ENCODE measurements around the gene FER.
"Not testable (repeated sequence)": the region's sequence is repeated elsewhere in the genome, so short reads cannot be mapped to it uniquely, and the experiment has no call there.

FER gene

DNA sequence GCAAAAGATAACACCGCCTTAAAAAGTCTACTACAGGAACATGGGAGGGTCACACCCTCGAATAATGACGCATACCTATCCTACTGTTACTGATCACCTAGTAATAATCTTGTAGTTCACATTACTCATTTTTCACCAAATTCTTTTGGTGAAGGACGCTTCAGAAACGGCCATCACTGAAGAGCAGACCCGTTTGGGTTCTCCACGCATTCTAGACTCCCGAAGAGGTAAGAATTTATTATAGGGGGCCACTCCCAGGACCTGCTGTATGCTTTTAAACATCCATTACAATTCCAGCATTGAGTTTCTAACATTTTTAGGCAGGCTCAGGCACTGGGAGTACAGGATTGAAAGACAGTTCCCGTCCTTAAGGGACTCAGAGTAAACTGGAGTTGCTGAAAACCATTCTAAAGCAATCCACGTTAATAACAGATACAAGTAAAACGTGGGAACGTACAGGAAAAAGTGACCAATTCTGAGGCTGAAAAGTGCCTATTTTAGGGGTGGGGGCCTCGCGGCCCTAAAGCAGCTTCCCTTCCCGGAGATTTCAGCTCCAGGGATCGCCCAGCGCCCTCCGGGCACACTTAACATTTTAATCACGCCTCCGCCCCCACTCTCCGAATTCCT is at the start of gene FER:
Gene FER (plus strand): TSS at position 124 of the 627 bp plus-strand sequence. CDS start 50,286 bp downstream, outside the sequence.
- DNase-seq = peak; percentile 58

DNA sequence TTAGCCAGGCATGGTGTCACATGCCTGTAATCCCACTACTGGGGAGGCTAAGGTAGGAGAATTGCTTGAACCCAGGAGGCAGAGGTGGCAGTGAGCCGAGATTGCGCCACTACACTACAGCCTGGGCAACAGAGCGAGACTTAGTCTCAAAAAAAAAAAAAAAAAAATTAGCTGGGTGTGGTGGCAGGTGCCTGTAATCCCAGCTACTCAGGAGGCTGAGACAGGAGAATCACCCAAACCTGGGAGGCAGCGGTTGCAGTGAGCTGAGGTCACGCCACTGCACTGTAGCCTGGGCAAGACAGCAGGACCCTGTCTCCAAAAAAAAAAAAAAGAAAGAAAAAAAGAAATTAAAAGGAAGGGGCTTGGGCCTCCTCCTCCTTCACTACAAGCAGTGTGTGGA is 47.3 kb upstream of the FER start:
- DNase-seq = not testable (repeated sequence)

DNA sequence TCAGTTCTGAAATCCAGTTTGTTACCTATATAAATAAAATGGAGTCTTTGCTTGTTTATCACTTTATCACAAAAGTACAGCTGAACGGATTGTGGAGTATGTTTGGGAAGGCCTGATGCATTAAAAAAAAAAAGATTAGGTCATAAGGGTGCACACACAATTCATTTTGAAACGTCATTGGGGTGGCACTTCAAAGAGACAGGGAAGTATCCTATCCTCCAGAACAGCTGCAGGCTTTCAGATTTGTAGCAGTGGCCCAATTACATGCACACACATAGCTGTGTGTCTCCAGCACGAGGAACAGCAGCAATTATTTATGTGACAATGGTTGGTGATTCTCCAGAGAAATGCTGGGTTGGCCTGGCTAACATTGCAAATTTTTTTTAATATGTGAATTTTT is 46.8 kb upstream of the FER start:
- DNase-seq = no peak

DNA sequence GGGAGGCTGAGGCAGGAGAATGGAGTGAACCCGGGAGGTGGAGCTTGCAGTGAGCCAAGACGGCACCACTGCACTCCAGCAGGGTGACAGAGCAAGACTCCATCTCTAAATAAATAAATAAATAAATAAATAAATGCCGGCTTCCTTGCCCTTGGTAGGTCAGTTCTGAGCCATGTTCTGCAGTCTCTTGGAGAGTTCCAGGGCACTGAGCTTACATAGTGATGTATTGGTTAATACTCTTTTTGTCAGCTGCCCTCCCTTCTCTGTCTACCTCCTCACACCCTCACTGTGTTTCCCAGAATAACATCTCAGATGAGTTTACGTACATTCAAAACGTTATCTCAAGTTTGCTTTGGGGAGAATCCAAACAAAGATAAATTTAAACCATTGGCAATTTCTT is 45.2 kb upstream of the FER start:
- DNase-seq = no peak

DNA sequence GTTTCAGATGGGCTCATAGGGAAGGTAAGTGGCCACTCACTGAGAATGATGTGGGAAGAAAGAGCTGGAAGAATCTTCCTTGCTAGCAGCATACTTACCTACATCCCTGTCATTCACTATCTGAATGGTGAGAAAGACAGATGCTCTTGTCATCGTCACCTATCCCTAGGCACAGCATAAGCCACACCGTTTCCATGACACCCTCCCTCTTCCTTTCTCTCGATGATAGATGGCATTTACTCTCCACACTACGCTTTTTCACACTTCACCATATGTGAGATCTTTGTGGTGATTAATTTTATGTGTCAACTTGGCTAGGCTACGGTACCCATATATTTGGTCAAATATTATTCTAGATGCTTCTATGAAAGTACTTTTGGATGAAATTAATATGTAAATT is 44.4 kb upstream of the FER start:
- DNase-seq = no peak

DNA sequence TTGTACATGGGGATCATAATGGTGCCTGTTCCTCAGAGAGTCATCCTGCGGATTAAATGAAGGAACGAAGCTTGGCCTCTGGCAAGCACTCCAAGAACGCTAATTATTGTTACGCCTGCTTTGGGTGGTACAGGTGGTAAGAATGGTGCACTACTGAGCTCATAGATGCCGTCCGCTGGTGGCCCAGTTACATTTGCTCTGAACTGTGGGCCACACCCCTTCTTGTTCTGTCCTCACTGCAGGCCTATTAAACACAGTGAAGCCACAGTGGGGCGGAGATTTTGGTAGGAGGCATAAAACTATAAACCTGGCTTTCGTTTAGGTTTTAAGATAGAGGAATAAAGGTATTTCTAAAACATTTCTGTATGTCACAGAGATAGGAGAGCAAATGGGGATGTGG is 40.6 kb upstream of the FER start:
- DNase-seq = no peak

DNA sequence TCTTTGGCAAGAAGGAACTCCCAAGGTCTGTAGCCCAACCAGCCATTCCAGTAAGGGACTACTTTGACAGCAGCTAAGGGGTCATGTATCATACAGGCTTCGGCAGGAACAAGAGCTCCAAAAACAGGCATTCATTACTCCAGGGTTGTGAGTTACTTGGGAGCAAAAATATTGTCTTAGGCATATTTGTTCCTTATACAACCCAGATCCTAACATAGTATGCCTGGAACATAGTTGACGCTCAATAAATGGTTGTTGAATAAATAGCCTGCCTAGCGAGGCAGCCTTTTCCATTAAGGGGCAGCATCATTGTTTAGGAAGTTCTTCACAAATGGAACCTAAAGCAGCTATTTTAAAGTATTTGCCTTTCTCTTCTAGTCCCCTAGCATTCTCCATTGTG is 35.8 kb upstream of the FER start:
- no peak for DNase-seq

DNA sequence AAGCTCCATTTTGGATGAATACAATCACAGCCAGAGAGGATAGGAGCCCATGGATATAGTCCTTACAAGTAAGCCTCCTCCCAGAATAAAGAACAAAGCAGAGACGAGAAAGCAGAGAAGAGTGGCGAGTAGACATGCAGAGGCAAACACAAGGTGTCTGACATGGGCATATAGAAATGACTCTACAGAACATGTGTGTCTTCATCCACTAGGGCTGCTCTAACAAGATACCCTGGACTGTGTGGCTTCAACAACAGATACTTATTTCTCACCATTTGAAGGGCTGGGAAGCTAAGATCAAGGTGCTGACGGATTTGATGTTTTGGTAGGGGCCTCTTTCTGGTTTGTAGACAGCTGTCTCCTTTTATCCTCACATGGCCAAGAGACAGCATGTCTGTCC is 32.3 kb upstream of the FER start:
- DNase-seq = no peak

DNA sequence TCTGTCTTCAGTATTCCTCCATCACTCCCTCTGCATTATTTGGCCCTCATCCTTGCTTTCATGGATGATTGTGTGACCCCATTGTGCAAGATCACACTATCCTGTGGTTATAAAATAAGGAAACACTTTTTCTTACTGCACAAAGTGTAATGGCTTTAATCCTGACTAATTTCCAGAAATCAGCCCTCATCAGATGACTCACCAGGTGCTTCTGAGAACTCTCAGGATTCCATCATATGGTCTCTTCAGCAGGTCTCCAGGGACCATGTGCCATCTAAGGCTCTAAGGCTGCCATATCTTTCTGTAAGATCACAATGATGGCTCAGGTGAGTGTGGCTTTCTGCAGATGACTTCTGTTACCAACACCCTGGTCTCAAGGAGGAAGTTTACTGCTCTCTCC is 27.3 kb upstream of the FER start:
- no peak for DNase-seq

DNA sequence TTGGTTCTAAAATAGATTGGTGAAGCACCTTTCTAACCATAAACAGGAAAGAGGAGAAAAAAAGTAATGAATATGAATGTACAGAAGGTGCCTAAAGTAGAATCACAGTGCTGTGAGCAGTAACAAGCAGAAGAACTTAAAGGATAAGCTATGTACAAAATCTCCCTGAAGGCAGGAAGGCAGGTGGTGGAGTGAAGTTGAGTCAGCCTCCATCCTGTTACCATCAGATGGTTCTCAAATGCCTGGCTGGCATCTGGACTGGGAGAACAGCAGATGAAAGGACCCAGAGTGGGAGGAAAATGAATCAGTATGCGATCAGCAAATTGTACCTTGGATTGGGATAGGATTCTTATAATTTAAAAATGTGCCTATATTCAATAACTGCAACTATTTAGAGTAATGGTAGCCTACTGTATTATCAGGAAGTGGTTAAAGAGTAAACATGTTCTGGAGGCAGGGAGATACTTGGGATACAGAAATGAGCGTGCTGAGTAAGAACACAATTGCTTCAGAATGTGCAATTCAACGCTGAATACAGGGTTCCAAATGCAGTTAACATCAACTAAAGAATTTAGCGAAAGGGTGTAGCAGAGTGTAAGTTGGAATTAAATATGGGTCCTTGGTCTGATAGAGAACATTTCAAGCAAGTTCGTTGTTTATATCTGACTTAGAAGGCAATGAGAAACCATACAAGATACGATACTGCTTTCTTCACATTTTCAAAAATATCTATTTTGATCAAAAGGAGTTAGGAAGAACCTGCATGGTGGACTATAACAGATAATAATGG is 21.1 kb upstream of the FER start:
- no peak for DNase-seq

DNA sequence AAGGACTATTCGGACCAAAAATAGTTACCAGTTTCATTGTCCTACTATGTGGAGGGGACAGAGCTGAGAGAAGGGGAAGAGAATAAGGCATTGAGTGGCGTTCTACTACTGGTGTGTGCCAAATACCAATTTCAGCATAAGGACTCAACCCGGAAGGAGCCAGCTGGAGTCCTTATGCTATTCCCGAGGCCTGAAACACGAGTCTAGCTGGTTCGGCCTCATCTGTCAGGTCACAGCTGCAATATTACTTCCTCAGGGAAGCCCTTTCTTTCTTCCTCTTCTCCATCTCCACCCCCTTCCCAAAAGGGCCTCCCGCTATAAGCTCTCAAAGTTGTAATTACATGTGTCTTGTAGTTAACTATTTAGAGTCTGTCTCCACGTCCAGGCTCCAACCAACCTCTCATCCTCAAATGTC is 20.5 kb upstream of the FER start:
- no peak for DNase-seq

DNA sequence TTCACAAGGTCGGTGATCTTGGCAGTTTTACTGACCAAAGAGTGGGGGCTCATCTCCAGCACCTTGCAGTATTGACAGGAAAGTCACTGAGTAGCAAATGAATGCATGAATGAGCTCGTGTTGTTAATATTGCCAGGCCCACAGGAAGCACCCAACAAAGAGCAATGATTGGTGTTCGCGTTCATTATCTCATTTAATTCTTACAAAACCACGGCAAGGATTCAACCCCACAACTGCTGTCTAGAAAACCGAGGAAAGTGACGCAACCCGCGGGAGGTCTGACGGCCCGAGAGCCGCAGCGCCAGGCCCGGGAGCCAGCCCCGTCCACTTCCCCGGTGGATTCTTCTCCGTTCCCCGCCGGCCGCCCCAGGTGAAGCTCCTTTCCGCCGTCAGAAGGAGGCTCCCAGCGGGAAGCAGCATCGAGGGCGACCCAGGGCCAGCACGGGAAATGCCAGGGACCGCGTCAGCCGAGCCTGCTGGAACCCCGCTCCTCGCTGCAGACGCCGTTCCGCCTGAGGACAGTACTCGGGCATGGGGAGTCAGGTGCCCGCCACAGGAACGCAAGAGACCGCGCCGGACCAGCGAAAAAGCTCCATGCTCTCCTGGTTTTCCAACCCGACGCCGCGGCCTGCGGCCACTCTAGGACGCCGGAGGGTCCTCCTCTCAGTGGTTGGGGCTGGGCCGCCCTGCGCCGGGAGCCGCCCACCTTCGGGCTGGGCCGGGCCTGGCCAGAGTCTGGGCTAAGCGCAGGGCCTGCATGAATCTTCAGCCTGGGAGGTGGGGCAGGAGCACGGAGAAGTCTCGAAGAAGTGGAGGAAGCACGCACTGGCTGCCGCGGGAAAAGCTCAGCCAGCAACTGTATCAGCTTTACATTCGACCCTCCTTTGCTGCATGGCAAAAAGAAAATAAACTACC is 19.8 kb upstream of the FER start:
- DNase-seq = peak; percentile 62

DNA sequence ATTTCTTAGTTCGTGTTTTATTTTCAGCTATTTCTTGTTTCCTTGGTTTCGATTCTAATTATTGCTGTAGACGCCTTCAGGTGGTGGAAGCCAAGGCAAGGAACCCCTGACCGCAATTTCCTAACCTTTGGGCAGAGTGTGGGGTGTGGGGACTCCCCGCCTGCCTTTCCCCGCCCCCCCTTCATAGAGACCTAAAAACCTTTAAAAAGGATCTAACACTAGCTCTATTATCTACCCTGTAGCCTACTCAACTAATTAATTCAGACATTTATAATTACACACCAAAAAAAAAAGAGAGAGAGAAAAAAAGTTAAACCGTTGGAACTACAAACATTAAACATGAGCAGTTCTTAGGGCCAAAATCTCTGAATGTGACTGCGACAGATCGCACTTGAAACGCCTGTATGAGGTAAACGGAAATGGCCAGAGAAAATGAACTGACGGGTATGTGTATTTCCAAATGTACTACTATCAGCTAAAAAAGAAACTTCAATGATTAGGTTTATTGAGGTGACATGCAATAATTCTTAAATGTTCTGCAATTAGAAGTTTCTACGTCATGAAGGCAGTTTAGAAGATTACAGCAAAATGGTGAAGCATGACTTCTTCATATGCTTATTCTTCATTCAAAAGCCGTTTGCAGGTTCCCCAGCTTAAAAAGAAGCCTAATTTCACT is 19.0 kb upstream of the FER start:
- peak; percentile 46 for DNase-seq

DNA sequence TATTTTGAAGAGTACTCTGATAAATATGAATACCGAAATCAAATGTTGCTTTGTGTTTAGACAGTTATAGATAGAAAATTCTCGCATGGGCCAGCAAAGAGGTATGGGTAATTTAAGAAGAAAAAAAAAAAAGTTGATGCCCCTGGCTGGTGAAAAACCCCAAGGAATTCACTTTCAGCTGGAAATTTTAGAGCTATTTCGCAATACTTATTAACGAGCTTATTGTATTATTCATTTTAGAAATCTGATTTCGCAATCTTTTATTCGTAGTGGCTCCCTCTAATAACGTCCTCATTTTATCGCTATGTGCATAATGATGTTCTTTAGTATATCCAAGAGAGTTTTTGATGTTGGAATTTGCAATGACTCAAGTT is 18.5 kb upstream of the FER start:
- no peak for DNase-seq

DNA sequence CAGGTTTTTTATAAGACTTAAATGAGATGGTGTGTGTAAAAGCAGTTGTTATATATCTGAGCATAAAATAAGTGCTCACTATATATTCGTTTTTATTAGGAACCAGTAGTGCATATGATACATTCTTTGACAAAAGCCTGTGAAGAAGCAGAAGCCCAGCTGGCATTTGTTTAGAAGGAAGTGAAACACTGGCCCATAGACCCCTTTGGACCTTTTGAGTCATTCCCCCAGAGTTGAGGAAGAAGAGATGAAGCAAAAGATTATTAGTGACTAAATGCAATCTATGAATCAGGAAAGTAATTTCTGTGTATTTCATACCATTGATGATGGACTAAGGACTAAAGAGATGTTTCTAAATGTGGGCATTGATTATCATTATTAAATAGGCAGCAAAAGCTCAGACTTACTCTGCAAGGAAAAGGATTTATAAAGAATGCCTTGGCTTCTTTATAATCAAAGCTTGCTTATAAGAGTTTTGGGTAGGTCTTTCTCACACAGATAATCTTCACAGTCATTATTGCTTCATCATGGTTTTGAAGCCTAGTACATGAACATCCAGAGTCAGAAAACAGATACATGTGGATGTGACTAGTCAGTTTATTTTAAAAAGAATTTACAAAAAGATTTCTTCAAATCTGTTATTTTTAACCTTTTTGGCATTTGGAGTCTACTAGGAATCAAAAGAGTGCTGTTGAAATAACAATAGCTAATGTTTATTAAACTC is 16.9 kb upstream of the FER start:
- DNase-seq = peak; percentile 8

DNA sequence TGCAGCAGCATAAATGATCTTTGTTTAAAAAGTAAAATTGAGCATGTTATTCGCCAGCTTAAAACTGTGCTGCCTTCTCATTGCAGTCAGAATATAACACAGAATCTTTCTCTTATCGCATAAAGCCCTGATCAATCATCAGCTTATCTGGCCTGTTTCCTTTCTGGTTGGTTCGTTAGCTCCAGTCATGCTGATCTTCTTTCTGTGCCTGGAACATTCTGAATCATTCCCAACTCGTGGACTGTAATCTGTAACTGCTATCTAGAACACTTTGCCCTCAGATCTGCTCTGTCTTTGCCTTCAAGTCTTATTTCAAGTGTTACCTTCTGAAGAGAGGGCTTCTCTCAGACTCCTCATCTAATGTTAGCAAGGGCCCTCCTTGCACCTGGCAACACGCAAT is 11.9 kb upstream of the FER start:
- DNase-seq = no peak

DNA sequence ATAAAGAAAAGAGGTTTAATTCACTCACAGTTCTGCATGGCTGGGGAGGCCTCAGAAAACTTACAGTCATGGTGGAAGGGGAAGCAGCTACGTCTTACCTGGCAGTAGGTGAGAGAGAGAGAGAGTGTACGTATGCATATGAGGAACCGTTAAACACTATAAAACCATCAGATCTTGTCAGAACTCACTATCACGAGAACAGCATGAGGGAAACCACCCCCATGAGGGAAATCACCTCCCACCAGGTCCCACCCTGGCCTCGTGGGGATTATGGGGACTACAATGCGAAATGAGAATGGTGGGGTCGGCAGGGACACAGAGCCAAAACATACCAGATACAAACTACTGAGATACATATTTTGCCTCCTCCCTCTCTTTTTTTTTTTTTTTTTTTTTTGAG is 10.8 kb upstream of the FER start:
- no peak for DNase-seq

DNA sequence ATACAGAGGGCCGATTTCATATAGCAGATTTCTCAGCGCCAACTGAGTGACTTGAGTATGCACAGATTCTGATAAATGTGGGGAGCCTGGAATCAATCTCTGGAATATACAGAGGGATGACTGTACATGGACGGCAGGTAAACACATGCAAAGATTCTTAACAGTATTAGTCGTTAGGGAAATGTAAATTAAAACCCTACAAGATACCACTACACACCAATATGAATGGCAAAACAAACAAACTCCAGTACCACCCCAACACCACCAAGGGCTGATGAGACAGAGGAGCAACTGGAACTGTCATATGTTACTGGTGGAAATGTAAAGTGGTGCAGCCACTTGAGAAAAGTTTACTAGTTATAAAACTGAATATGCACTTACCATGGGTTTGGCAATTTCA is 8.3 kb upstream of the FER start:
- DNase-seq = no peak

DNA sequence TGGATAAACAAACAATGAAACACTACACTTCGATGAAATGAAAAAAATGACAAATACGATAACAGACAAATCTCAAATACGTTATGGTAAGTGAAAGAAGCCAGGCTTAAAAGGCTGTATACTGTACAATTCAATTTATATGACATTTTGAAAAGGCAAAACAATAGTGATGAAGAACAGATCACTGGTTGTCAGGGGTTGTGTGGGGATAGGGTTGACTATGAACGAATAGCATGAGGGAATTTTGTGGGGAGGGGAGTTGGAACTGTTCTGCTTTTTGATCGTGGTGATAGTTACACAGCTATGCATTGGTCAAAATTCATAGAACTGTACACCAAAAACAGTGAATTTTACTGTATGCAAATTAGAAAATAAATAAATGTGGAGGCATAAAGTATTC is 7.8 kb upstream of the FER start:
- no peak for DNase-seq

DNA sequence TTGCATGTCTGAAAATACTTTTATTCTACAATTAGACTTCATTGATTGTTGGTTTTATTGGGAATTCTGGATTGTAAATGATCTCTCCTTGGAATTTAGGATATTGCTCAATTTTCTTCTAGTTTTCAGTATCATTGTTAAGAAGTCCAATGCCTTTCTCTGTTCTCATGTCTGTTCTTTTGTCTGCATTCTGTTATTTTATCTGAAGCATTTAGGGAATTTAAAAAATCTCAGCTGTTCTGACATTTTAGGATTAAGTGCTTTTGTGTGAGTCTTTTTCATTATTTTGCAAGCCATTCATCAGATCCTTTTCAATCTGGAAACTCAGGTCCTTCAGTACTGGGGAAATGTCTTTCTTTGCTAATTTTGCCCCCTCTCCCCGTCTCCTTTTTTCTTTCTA is 4.4 kb upstream of the FER start:
- DNase-seq = no peak

DNA sequence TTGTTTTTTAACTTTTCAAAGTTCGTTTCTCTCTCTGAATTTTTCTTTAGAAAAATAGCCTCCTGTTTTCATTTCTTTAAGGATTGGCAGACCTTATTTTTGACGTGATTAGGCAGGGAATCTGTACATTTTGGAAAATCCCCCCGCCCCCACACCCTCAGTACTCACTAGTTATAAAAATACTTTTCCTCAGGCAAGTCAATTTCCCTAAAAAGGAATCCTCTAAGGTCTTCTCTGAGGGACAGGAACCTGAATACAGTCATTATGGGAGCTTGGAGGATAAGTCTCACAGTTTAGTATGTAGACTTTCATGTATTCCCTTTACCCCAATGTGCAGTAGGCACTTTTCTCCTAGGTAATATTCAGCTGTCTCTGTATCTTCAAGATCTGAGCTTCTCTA is 3.9 kb upstream of the FER start:
- no peak for DNase-seq

DNA sequence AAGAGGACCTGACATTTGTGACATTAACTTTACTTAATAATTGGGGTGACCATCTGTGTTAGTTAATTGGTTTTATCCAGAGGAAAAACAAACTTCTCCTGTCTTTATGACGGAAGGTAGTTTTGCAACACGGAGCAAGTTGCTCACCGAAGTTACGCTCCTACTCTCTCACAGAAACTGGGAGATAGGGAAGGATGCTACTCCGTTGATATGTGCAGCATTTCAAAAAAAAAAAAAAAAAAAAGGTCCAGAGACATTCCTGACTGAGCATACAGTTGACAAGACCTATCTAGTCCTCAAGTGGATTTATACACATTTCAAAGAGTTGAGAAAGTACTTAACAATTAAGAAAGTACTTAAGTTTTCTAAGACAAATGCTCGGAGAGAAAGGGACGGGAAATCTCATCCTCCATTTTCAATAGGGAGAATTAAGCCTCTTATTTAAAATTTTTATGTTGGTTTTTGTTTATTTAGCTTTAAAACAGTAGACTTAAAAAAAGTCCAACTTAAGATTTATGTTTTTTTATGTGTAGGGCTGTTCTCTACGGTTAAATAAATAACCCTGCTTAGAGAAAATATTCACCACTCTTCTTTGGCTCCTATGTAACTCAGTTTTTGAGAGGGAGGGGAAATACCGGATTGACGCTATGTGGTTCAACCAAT is 455 bp upstream of the FER start:
- no peak for DNase-seq
